Small intestine (tissue), 7 donors: ENCODE results near the gene QRSL1. TPM values are rescaled to one million over a fixed set of nuclear protein-coding genes. Genes with fewer than 3 reads are reported as not detected.
"Not testable (repeated sequence)": the region's sequence is repeated elsewhere in the genome, so short reads cannot be mapped to it uniquely, and the experiment has no call there.

Experiments used
- DNase-seq, 2 donors: peaks; one replicate each; pipeline versions ENCODE4 v3.0.0 to v3.0.0-alpha.2; 2013
- FAIRE-seq: peaks from 2 replicates; lab custom pipeline; 2012; peaks lifted over from hg19 to GRCh38; lab: Jason Lieb, UNC
- H3K27ac ChIP-seq, 3 donors: one replicate each; pipeline ENCODE4 v1.5.1; 2013; ENCODE audit warnings: low read length in 2 of 3, mild to moderate bottlenecking in 2 of 3, control low read depth in 1 of 3, inconsistent platforms in 1 of 3, low read depth in 1 of 3, moderate library complexity in 1 of 3
- H3K27me3 ChIP-seq, 3 donors: one replicate each; pipeline ENCODE4 v1.6.1; 2013; ENCODE audit warnings: low read length in 3 of 3, inconsistent platforms in 1 of 3; ENCODE audit not compliant: control insufficient read depth in 3 of 3, insufficient read depth in 3 of 3
- H3K36me3 ChIP-seq, 3 donors: one replicate each; pipeline ENCODE4 v1.6.1; 2013; ENCODE audit warnings: low read length in 3 of 3, inconsistent platforms in 1 of 3, low read depth in 1 of 3, mild to moderate bottlenecking in 1 of 3, moderate library complexity in 1 of 3; ENCODE audit not compliant: control insufficient read depth in 3 of 3, insufficient read depth in 2 of 3
- H3K4me1 ChIP-seq, 3 donors: one replicate each; pipeline ENCODE4 v1.6.1; 2013; ENCODE audit warnings: low read length in 2 of 3, inconsistent platforms in 1 of 3, low read depth in 1 of 3, mild to moderate bottlenecking in 1 of 3, moderate library complexity in 1 of 3; ENCODE audit not compliant: control insufficient read depth in 3 of 3, insufficient read depth in 2 of 3
- H3K4me3 ChIP-seq, 3 donors: one replicate each; pipeline ENCODE4 v1.5.1; 2013; ENCODE audit warnings: low read length in 3 of 3, control low read depth in 1 of 3, inconsistent platforms in 1 of 3, low read depth in 1 of 3, mild to moderate bottlenecking in 1 of 3, moderate library complexity in 1 of 3
- H3K9me3 ChIP-seq, 2 donors: one replicate each; pipeline ENCODE4 v1.6.1; 2013; ENCODE audit warnings: low read depth in 1 of 2, low read length in 1 of 2; ENCODE audit not compliant: control insufficient read depth in 2 of 2, insufficient read depth in 1 of 2
- WGBS, 3 donors: extraction: QIAGEN DNeasy Blood & Tissue Kit; methylation state at CpG; one replicate each; pipeline ENCODE4 v1.1.7; 2013; 5-methylcytosine and 5-hydroxymethylcytosine counted together
- polyA plus RNA-seq, 4 donors: library from polyadenylated mRNA; stranded (reverse) in 3 of 4; unstranded in 1 of 4; fragments of 200-250 nt in 3 of 4; fragments of 120-200 nt in 1 of 4; gene quantifications; one replicate each; pipeline versions ENCODE4 v1.2.1 to v1.2.3, GENCODE V29; 2013
- donor health status: healthy with polysubstance abuse.
- donor health status: control.
- donor health status: control.
- donor health status: Bipolar disorder and iron deficiency.
- donor health status: healthy.

QRSL1 gene
- polyA plus RNA-seq, 4 donors: 5.6 to 13.6 (median 8.5) TPM

DNA sequence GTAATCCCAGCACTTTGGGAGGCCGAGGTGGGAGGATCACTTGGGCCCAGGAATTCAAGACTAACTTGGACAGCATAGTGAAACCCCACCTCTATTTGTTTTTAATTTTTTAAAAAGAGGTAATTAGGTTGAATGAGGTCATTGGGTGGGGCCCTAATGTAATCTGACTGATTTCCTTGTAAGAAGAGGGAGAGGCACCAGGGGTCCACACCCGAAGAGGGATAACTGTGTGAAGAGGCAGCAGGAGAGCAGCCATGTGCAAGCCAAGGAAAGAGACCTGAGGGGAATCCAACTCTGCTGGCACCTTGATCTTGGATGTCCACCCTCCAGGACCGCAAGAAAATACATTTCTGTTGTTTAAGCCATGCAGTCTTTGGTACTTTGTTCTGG is 63.4 kb downstream of the QRSL1 start:
- Histone ChIP-seq H3K4me3 (peak overlapping the region in 1 of 3 donors; percentile 12), H3K36me3 (no peaks in the 10 kb centered on the region), H3K27ac (peak overlapping the region in 1 of 3 donors; percentile 58), H3K27me3 (no peaks in the 10 kb centered on the region), H3K9me3 (no peaks in the 10 kb centered on the region), H3K4me1 (peaks cover 2 to 14% (median 9%) of the 10 kb centered on the region in 3 donors)
- WGBS, 3 donors: 52 to 65% (median 53%) methylated on average over 3 of the region's 3 CpGs
- DNase-seq (peak in 1 of 2 donors; percentile 39), FAIRE-seq (no peak)

DNA sequence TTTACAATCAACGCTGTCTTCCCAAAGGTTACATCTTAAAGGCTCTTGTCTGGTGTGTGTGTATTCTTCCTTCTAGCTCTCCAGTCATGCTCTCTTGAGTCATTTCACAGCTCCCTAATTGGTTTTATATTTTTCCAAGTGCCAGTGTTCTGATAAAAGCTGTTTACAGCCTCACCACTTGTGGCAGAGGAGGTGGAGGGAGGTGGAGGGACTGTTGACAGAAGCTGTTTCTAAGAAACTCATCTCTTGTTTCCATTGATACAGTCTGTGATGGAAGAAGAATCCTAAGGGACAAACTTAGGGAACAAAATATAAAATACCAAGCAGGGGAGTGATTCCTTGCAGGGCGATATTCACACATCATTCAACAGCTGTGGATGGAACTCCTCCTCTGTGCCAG is 64.0 kb downstream of the QRSL1 start:
- FAIRE-seq: no peak
- H3K9me3 ChIP-seq: no peaks in the 10 kb centered on the region
- WGBS, 3 donors: 86 to 100% (median 98%) methylated on average over 2 of the region's 2 CpGs
- no peaks in the 10 kb centered on the region for H3K27me3 ChIP-seq
- H3K4me3 ChIP-seq: no peak overlapping the region
- DNase-seq: no peak
- H3K4me1 ChIP-seq: peaks cover 2 to 14% (median 9%) of the 10 kb centered on the region in 3 donors
- H3K36me3 ChIP-seq: no peaks in the 10 kb centered on the region
- no peak overlapping the region for H3K27ac ChIP-seq

DNA sequence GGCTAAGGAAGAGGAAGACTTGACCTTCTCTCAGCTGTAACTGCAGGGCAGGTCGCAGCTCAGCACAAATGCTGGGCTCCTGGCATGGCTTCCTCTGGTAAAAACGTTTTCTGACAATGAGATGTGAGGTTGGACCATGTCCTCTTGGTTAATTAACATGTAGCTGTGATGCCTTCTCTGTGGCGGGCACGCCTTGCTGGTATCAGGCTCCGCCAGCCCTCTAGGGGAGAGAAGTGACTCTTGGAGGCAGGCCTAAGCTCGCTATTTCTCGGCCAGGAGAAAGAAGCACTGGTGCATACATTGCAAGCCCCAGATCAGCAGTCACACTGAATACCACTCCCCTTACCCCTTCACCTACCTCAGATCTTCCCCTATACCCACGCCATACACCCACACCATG is 65.0 kb downstream of the QRSL1 start:
- no peak for FAIRE-seq

DNA sequence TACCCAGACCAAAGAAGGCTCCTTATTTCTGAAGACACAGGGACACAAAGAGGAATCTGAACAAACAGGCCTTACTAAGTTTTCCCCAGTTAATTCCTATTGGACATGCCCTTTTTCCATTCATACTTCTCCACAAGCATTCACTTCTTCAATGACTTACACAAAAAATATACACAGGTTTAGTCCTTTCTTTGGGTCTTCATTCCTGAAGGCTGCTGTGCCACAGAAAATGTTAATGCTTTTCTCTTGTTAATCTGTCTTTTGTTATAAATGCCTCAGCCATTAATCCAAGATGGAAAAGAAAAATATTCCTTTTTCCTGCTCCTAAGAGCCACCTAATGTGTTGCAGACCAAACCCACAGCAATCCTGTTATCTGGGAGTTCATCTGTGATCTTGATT is 71.2 kb downstream of the QRSL1 start:
- peaks cover 2 to 15% of the 10 kb centered on the region in 2 donors for H3K9me3 ChIP-seq
- no peak for DNase-seq
- no peaks in the 10 kb centered on the region for H3K36me3 ChIP-seq
- no peaks in the 10 kb centered on the region for H3K27me3 ChIP-seq
- H3K4me1 ChIP-seq: peaks cover 0 to 11% (median 2%) of the 10 kb centered on the region in 3 donors
- H3K27ac ChIP-seq: no peak overlapping the region
- FAIRE-seq: no peak
- no peak overlapping the region for H3K4me3 ChIP-seq

More for the DNA sequence above, 65.0 kb downstream of the QRSL1 start:
- H3K4me1 ChIP-seq: peaks cover 2 to 14% (median 9%) of the 10 kb centered on the region in 3 donors
- peak overlapping the region in 2 of 3 donors; percentile 6 to 9 for H3K27ac ChIP-seq
- no peaks in the 10 kb centered on the region for H3K27me3 ChIP-seq
- DNase-seq: peak; percentile 36 to 80
- H3K36me3 ChIP-seq: no peaks in the 10 kb centered on the region
- no peaks in the 10 kb centered on the region for H3K9me3 ChIP-seq
- WGBS, 3 donors: 16 to 42% (median 35%) methylated on average over 8 of the region's 8 CpGs
- H3K4me3 ChIP-seq: no peak overlapping the region

DNA sequence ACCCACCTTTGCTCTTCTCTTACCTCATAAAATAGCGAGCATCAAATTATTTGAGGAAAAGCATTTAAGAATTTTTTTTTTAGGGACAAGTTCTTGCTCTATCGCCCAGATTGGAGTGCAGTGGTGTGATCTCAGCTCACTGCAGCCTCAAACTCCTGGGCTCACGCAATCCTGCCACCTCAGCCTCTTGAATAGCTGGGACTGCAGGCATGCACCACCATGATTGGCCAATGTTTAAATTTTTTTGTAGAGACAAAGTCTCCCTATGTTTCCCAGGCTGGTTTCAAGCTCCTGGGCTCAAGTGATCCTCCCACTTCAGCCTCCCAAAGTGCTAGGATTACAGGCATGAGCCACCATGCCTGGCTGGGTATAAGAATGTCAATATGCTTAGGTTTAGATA is 71.8 kb downstream of the QRSL1 start:
- peaks cover 2 to 21% of the 10 kb centered on the region in 2 donors for H3K9me3 ChIP-seq
- H3K27me3 ChIP-seq, H3K27ac ChIP-seq, DNase-seq, FAIRE-seq, H3K36me3 ChIP-seq, H3K4me3 ChIP-seq: not testable (repeated sequence)
- peaks cover 0 to 11% (median 2%) of the 10 kb centered on the region in 3 donors for H3K4me1 ChIP-seq
- 94 to 100% (median 97%) methylated on average over 3 of the region's 3 CpGs for WGBS, 3 donors

DNA sequence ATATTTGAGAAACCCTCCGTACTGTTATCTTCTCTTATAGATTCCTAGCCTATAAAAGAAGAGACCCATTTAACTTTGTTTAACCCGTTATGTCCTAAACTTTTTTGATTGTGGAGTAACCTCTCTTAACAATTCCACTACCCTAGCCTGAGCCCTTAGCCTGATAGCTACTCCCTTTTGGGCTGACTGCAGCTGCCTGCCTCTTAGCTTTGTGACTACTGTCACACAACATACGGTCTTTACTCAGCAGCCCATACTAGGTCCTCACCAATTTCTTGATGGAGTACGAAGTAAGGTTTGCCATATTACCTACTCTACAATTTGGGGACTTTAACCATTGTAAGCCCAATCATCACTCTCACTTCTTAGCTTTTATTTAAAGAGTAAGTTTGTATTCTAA is 72.7 kb downstream of the QRSL1 start:
- H3K36me3 ChIP-seq: no peaks in the 10 kb centered on the region
- no peaks in the 10 kb centered on the region for H3K27me3 ChIP-seq
- no peak overlapping the region for H3K27ac ChIP-seq
- DNase-seq: no peak
- FAIRE-seq: no peak
- peaks cover 2 to 21% of the 10 kb centered on the region in 2 donors for H3K9me3 ChIP-seq
- H3K4me3 ChIP-seq: no peak overlapping the region
- WGBS, 3 donors: 20 to 56% (median 40%) methylated on average over 4 of the region's 4 CpGs
- peaks cover 0 to 11% (median 2%) of the 10 kb centered on the region in 3 donors for H3K4me1 ChIP-seq

- Histone ChIP-seq H3K4me1 (peaks cover 0 to 11% (median 2%) of the 10 kb centered on the region in 3 donors), H3K4me3 (no peak overlapping the region), H3K9me3 (peaks cover 2 to 21% of the 10 kb centered on the region in 2 donors), H3K27ac (peak overlapping the region in 2 of 3 donors; percentile 29 to 50), H3K27me3 (no peaks in the 10 kb centered on the region), H3K36me3 (no peaks in the 10 kb centered on the region)
- DNase-seq (peak; percentile 37 to 47), FAIRE-seq (no peak)
- WGBS, 3 donors: 18 to 47% (median 23%) methylated on average over 10 of the region's 10 CpGs
Observed at GRCh38 chr6:106702451-106703110, 73.2 kb downstream of the QRSL1 start.

DNA sequence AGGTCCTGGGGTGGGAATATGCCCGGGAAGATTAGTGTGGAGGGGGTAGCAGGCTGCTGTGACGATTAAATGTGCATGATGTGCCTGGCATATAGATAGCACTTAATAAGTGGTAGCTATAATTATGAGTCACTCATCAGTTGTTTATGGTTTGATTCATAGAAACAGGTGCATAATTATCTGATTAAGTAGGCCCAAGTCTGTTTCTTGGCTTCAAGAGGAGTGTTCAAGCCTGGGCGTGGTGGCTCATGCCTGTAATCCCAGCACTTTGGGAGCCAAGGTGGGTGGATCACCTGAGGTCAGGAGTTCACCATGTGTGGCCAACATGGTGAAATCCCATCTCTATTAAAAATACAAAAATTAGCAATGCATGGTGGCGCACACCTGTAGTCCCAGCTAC is 74.9 kb downstream of the QRSL1 start:
- no peaks in the 10 kb centered on the region for H3K27me3 ChIP-seq
- H3K36me3 ChIP-seq: no peaks in the 10 kb centered on the region
- H3K27ac ChIP-seq: no peak overlapping the region
- no peak overlapping the region for H3K4me3 ChIP-seq
- FAIRE-seq (no peak), DNase-seq (peak in 1 of 2 donors; percentile 85)
- peaks cover 2 to 21% of the 10 kb centered on the region in 2 donors for H3K9me3 ChIP-seq
- WGBS, 3 donors: 45 to 69% (median 58%) methylated on average over 4 of the region's 4 CpGs
- peaks cover 0 to 11% (median 2%) of the 10 kb centered on the region in 3 donors for H3K4me1 ChIP-seq
